ENCODE measurements around the gene SLC45A3.

The SLC45A3 gene

GRCh38 chr1:205715628-205716027 is 35.3 kb upstream of the SLC45A3 start:
- H3K4me3 ChIP-seq (ENCODE audit: low read length), result no peak overlapping the region
- TF ChIP-seq CTCF (conservative IDR thresholded peaks at IDR 0.05; ENCODE audit: low read depth, low read length), result no peak
- DNase-seq (ENCODE audit: low read depth), result no peak

- TF ChIP-seq CTCF (conservative IDR thresholded peaks at IDR 0.05; ENCODE audit: low read depth, low read length), result no peak
- no peak for DNase-seq (ENCODE audit: low read depth)
- H3K4me3 ChIP-seq (ENCODE audit: low read length), result no peak overlapping the region
These were observed 34.6 kb upstream of the SLC45A3 start for GRCh38 chr1:205714906-205715246.

GRCh38 chr1:205714190-205714905 is 34.0 kb upstream of the SLC45A3 start:
- no peak for DNase-seq (ENCODE audit: low read depth)
- no peak overlapping the region for H3K4me3 ChIP-seq (ENCODE audit: low read length)
- TF ChIP-seq CTCF (conservative IDR thresholded peaks at IDR 0.05; ENCODE audit: low read depth, low read length), result no peak

GRCh38 chr1:205711105-205712048 is 31.1 kb upstream of the SLC45A3 start:
- DNase-seq (ENCODE audit: low read depth), result peak; percentile 55
- TF ChIP-seq CTCF (conservative IDR thresholded peaks at IDR 0.05; ENCODE audit: low read depth, low read length), result peak; percentile 91
- H3K4me3 ChIP-seq (ENCODE audit: low read length), result no peak overlapping the region

- DNase-seq (ENCODE audit: low read depth), result no peak
- no peak for TF ChIP-seq CTCF (conservative IDR thresholded peaks at IDR 0.05; ENCODE audit: low read depth, low read length)
- no peak overlapping the region for H3K4me3 ChIP-seq (ENCODE audit: low read length)
These were observed 30.1 kb upstream of the SLC45A3 start for GRCh38 chr1:205710201-205711062.

- no peak overlapping the region for H3K4me3 ChIP-seq (ENCODE audit: low read length)
- DNase-seq (ENCODE audit: low read depth), result no peak
- TF ChIP-seq CTCF (conservative IDR thresholded peaks at IDR 0.05; ENCODE audit: low read depth, low read length), result no peak
These were observed 29.3 kb upstream of the SLC45A3 start for GRCh38 chr1:205709640-205710039.
